Measurements from ENCODE around the gene VTI1A.

The VTI1A gene

DNA sequence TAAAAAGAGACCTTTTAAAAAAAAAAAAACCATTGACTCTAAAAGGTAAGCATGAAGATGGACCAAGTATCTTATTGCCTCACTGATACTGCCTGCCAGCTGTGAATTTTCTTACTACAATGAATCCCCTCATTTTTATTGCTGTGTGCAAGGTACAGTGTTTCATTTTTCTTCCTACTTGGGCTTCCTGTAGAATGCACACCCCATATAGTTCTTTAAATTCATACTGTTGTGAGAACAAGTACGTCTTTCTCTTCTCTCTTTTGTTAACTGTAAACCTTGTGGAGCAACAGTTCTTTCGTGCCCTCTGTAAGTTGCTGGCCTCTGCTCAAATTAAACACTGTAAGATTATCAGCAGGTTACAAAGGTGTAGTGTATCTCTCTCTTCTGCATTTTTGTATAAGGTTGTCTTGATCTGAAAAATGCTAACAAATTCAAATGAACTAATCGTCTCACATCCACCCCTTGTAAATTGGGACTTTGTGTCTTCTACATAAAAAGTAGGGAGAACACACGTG, 105.6 kb downstream of the VTI1A start:
- H3K79me2 ChIP-seq (ENCODE audit: insufficient read depth, low read length), result no peaks in the 10 kb centered on the region

DNA sequence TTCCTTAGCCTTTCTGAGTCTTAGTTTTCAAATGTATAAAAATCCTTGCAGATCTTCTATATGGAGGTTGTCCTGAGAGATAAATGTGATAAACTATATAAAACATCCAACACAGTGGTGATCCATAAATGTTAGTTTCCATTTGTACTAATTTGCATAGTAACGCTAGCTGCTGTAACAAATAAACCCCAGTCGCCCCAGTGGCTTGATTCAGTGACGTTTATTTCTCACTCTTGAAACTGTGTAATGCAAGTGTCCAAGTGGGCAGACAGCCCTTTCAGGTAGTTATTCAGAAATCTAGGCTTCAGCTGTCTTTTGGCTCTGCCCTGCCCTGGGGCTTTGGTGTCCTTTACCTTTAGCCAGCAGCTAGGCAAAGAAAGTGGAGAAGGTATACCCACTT, 106.3 kb downstream of the VTI1A start:
- TF ChIP-seq EZH2phosphoT487 (IDR thresholded peaks at IDR 0.05; ENCODE audit: borderline replicate concordance), result no peak
- TF ChIP-seq, protein P1, sequence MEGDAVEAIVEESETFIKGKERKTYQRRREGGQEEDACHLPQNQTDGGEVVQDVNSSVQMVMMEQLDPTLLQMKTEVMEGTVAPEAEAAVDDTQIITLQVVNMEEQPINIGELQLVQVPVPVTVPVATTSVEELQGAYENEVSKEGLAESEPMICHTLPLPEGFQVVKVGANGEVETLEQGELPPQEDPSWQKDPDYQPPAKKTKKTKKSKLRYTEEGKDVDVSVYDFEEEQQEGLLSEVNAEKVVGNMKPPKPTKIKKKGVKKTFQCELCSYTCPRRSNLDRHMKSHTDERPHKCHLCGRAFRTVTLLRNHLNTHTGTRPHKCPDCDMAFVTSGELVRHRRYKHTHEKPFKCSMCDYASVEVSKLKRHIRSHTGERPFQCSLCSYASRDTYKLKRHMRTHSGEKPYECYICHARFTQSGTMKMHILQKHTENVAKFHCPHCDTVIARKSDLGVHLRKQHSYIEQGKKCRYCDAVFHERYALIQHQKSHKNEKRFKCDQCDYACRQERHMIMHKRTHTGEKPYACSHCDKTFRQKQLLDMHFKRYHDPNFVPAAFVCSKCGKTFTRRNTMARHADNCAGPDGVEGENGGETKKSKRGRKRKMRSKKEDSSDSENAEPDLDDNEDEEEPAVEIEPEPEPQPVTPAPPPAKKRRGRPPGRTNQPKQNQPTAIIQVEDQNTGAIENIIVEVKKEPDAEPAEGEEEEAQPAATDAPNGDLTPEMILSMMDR (conservative IDR thresholded peaks at IDR 0.05; ENCODE audit: low read length), result no peak
- H3K36me3 ChIP-seq (ENCODE audit: insufficient read depth, low read length), result no peaks in the 10 kb centered on the region
- no peak overlapping the region for H3K4me3 ChIP-seq (ENCODE audit: low read length, poor library complexity, severe bottlenecking)
- H3K9me3 ChIP-seq (ENCODE audit: insufficient read depth, low read depth, low read length), result no peaks in the 10 kb centered on the region
- H4K20me1 ChIP-seq (ENCODE audit: insufficient read depth, low read length, poor library complexity, severe bottlenecking), result no peaks in the 10 kb centered on the region
- no peaks in the 10 kb centered on the region for H3K79me2 ChIP-seq (ENCODE audit: insufficient read depth, low read length)
- no peak overlapping the region for H2AFZ ChIP-seq (ENCODE audit: low read length)
- no peaks in the 10 kb centered on the region for H3K4me1 ChIP-seq (ENCODE audit: insufficient read depth, low read length, poor library complexity, severe bottlenecking)
- no peak overlapping the region for H3K4me2 ChIP-seq (ENCODE audit: low read depth, low read length, poor library complexity, severe bottlenecking)
- no peaks in the 10 kb centered on the region for H3K9me2 ChIP-seq (replicated peaks; ENCODE audit: low read depth, low read length)
- no peaks in the 10 kb centered on the region for H3F3A ChIP-seq (ENCODE audit: low read depth)
- no peak overlapping the region for H3K9ac ChIP-seq (ENCODE audit: low read depth, low read length, poor library complexity, severe bottlenecking)
- H3K27me3 ChIP-seq (ENCODE audit: insufficient read depth, low read length, poor library complexity, severe bottlenecking), result no peaks in the 10 kb centered on the region

More for the DNA sequence above, 105.6 kb downstream of the VTI1A start:
- Histone ChIP-seq H2AFZ (ENCODE audit: low read length) (no peak overlapping the region), H4K20me1 (ENCODE audit: insufficient read depth, low read length, poor library complexity, severe bottlenecking) (no peaks in the 10 kb centered on the region), H3K4me2 (ENCODE audit: low read depth, low read length, poor library complexity, severe bottlenecking) (no peak overlapping the region), H3K9me3 (ENCODE audit: insufficient read depth, low read depth, low read length) (no peaks in the 10 kb centered on the region), H3K4me3 (ENCODE audit: low read length, poor library complexity, severe bottlenecking) (no peak overlapping the region), H3K36me3 (ENCODE audit: insufficient read depth, low read length) (no peaks in the 10 kb centered on the region), H3K9ac (ENCODE audit: low read depth, low read length, poor library complexity, severe bottlenecking) (no peak overlapping the region), H3K4me1 (ENCODE audit: insufficient read depth, low read length, poor library complexity, severe bottlenecking) (no peaks in the 10 kb centered on the region), H3K9me2 (replicated peaks; ENCODE audit: low read depth, low read length) (no peaks in the 10 kb centered on the region), H3K27me3 (ENCODE audit: insufficient read depth, low read length, poor library complexity, severe bottlenecking) (no peaks in the 10 kb centered on the region), H3F3A (ENCODE audit: low read depth) (no peaks in the 10 kb centered on the region)
- TF ChIP-seq EZH2phosphoT487 (IDR thresholded peaks at IDR 0.05; ENCODE audit: borderline replicate concordance), result no peak
- TF ChIP-seq, protein P1 (conservative IDR thresholded peaks at IDR 0.05; ENCODE audit: low read length), result no peak

DNA sequence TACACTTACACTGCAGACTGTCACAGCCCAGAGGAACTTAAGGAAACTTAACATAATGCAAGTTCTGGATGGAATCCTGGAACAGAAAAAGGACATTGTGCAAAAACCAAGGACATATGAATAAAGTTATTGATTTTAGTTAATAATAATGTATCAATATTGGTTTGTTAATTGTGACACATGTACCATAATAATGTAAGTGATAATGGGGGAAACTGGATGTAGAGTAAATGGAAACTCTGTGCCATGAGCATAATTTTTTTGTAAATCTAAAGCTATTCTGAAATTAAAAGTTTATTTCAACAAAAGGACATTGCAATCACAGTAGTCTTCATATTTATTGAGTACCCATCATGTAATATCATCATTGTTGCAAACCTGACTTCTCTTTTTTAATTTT, 107.2 kb downstream of the VTI1A start:
- Histone ChIP-seq H3K9me2 (replicated peaks; ENCODE audit: low read depth, low read length) (no peaks in the 10 kb centered on the region), H3F3A (ENCODE audit: low read depth) (no peaks in the 10 kb centered on the region), H3K9ac (ENCODE audit: low read depth, low read length, poor library complexity, severe bottlenecking) (no peak overlapping the region), H3K4me1 (ENCODE audit: insufficient read depth, low read length, poor library complexity, severe bottlenecking) (no peaks in the 10 kb centered on the region), H3K36me3 (ENCODE audit: insufficient read depth, low read length) (no peaks in the 10 kb centered on the region), H3K4me3 (ENCODE audit: low read length, poor library complexity, severe bottlenecking) (no peak overlapping the region), H3K79me2 (ENCODE audit: insufficient read depth, low read length) (no peaks in the 10 kb centered on the region), H4K20me1 (ENCODE audit: insufficient read depth, low read length, poor library complexity, severe bottlenecking) (no peaks in the 10 kb centered on the region), H3K27me3 (ENCODE audit: insufficient read depth, low read length, poor library complexity, severe bottlenecking) (no peaks in the 10 kb centered on the region), H2AFZ (ENCODE audit: low read length) (no peak overlapping the region), H3K4me2 (ENCODE audit: low read depth, low read length, poor library complexity, severe bottlenecking) (no peak overlapping the region), H3K9me3 (ENCODE audit: insufficient read depth, low read depth, low read length) (no peaks in the 10 kb centered on the region)
- no peak for TF ChIP-seq EZH2phosphoT487 (IDR thresholded peaks at IDR 0.05; ENCODE audit: borderline replicate concordance)
- TF ChIP-seq, protein P1 (conservative IDR thresholded peaks at IDR 0.05; ENCODE audit: low read length), result no peak

All from Loucy (cell line).